Ishikawa (cell line): ENCODE data around the gene RALGPS2.

Source experiments
- EP300 ChIP-seq: IDR thresholded peaks from 2 replicates; pipeline ENCODE4 v1.6.1; 2012; ENCODE audit warnings: borderline replicate concordance
- RAD21 ChIP-seq: IDR thresholded peaks from 2 replicates; pipeline ENCODE4 v1.6.1; 2012; ENCODE audit warnings: low read depth
- TF ChIP-seq, protein P1 (sequence below): IDR thresholded peaks from 2 replicates; pipeline ENCODE4 v1.6.1; 2012

DNA sequence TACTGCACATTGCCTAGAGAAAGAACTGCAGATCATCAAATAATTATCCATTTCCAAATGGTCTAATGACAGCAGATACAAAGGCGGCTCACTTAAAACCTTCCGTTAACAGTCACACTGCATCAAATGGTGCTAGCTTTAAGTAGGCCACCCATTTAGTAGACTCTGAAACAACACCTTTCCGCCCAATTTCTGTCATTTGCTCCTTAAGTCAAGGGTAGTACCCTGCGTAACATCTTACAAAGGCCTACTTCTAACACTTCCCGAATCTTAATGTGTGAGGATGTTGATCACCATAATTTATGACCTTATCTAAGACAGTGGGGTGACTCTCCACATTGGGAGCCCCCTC lies 692 bp upstream of the RALGPS2 start:
- TF ChIP-seq, protein P1, sequence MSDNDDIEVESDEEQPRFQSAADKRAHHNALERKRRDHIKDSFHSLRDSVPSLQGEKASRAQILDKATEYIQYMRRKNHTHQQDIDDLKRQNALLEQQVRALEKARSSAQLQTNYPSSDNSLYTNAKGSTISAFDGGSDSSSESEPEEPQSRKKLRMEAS = no peak
- TF ChIP-seq RAD21 (no peak), EP300 (no peak)
